NCI-H69 (cell line): ENCODE data around the gene POLR2L.
A peak's percentile ranks its signal among the peaks of the same experiment; 100 is the strongest.

Experiments used
- DNase-seq: peaks from one replicate; lab custom pipeline; 2025; lab: John Stamatoyannopoulos, UW

POLR2L gene

GRCh38 chr11:868802-869201, 26.5 kb upstream of the POLR2L start:
- DNase-seq, result no peak

GRCh38 chr11:868394-868793, 26.1 kb upstream of the POLR2L start:
- DNase-seq, result no peak

- DNase-seq, result no peak
Measured at GRCh38 chr11:867856-868358, 25.6 kb upstream of the POLR2L start.

GRCh38 chr11:866481-866880, 24.2 kb upstream of the POLR2L start:
- no peak for DNase-seq

GRCh38 chr11:865462-866430, 23.4 kb upstream of the POLR2L start:
- no peak for DNase-seq

- no peak for DNase-seq
Measured at GRCh38 chr11:864898-865297, 22.6 kb upstream of the POLR2L start.

GRCh38 chr11:863910-864827, 21.8 kb upstream of the POLR2L start:
- DNase-seq, result no peak

GRCh38 chr11:863023-863909, 20.9 kb upstream of the POLR2L start:
- no peak for DNase-seq

GRCh38 chr11:862696-863022, 20.3 kb upstream of the POLR2L start:
- DNase-seq, result no peak

GRCh38 chr11:862081-862661, 19.8 kb upstream of the POLR2L start:
- DNase-seq, result peak; percentile 53

- peak; percentile 37 for DNase-seq
Measured at GRCh38 chr11:861105-861479, 18.8 kb upstream of the POLR2L start.

GRCh38 chr11:860234-861104, 18.1 kb upstream of the POLR2L start:
- DNase-seq, result no peak

GRCh38 chr11:859394-860131, 17.2 kb upstream of the POLR2L start:
- peak; percentile 94 for DNase-seq

GRCh38 chr11:858762-859339, 16.5 kb upstream of the POLR2L start:
- no peak for DNase-seq

- DNase-seq, result no peak
Measured at GRCh38 chr11:858053-858761, 15.9 kb upstream of the POLR2L start.

GRCh38 chr11:856397-856796, 14.1 kb upstream of the POLR2L start:
- DNase-seq, result peak; percentile 68

- DNase-seq, result no peak
Measured at GRCh38 chr11:855796-856195, 13.5 kb upstream of the POLR2L start.

- DNase-seq, result no peak
Measured at GRCh38 chr11:855330-855674, 13.0 kb upstream of the POLR2L start.
